ENCODE results near the gene LGR6.

The LGR6 gene

DNA sequence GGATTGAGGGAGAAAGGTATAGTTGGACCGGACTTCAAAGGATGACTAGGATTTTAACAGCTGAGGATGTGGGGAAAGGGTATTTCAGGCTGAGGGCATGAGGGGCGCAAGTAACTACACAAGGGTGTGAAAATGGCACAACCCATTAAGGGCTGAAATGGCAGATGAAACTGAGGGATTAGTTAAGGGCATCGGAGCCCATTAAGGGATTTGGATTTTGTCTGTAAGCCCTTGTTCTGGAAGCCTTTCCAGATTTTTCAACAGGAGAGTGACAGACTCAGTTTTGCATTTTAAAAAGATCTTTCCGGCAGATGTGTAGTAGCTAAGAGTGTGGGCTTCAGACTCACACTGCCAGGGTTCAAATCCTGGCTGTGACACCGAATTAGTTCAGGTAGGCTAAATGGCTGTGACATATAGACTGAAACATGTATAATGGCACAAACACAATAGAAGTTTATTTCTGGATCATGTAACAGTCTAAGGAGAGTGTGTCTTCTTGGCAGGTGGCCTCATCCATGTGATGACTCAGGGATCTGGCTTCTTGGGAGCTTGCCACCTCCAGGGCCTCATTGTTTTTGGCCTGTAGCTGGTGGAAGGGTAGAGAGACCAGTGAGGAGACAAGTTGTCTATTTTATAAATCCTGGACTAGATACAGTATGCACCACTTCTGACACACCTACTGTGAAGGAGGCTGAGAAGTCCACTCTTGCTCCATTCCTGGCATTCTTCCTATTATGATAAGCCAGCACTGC lies 98.5 kb downstream of the LGR6 start:
- peak; percentile 92 for DNase-seq (ENCODE audit: low spot score)

GRCh38 chr1:202292773-202293172 lies 99.2 kb downstream of the LGR6 start:
- no peak for DNase-seq (ENCODE audit: low spot score)

DNA sequence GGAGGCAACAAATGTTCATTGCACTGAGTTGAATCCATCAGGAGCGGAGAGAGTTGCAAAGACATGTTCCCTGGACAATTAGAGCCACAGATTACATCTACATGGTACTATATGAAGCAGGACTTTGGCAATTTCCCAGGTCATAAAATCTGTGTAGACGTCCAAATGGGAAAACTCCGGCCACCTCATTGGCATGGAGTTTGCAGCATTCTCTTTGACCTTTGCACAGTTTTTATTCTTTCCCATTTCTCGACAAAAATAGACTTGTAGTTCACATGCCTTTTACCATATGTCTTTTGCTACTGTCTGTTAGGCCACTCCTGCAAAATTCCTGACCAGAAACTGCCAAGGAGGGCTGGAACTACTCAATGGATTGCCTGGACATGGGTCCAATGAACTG lies 100.0 kb downstream of the LGR6 start:
- no peak for DNase-seq (ENCODE audit: low spot score)

DNA sequence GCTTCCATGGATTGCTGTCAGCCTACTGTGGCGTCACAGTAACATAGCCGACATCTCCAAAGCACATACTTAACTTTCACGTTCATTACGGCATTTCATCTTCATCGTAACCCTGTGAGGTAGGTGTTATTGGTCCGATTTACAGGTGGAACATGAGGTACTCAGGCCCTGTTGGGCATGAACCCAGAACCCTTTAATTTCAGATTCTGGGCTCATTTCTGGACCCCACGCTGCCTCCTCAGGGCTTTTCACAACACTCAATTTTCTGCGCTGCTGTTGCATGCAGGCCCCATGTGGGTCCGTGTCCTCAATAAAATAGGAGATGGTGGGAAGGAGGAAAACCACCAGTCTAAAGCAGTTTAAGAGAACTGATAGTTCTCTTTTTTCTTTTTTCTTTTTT lies 108.6 kb downstream of the LGR6 start:
- DNase-seq (ENCODE audit: low spot score): no peak

DNA sequence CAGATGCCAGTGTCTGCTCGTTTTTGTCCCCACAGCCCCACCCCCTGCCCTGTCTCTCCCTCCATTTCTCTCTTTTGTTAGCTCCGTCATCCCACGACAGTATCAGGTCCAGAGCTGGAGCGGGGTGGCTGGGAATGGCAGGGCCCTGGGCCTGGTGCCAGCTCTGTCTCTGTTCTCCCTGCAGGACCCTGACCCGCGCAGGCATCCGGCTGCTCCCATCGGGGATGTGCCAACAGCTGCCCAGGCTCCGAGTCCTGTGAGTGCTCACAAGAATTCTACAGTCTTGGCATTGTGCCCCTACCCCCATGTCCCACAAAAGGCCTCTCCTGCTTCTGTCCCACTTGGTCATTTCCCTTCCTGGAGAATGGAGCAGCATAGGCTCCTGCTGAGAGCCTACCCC lies 110.8 kb downstream of the LGR6 start:
- no peak for DNase-seq (ENCODE audit: low spot score)

DNA sequence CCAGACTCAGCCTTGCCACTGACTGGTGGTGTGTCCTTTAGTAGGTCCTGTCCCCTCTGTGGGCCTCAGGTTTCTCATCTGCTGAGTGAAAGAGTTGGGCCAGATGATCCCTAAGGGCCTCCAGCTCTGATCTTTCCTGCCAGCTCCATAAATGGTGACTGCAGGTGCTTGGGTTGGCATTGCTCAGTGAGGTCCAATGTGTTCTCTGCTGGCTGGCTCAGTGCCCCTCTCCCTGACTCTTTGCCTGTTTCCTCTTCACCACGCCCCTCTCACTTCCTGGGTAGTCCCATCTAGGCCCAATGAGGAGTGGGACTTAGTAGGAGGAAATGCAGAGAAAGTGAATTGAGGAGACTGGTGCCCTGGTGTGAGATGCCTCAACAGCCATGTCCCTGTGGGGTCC lies 111.6 kb downstream of the LGR6 start:
- no peak for DNase-seq (ENCODE audit: low spot score)

- DNase-seq (ENCODE audit: low spot score): no peak
Measured at GRCh38 chr1:202306535-202307345, 113.1 kb downstream of the LGR6 start.

DNA sequence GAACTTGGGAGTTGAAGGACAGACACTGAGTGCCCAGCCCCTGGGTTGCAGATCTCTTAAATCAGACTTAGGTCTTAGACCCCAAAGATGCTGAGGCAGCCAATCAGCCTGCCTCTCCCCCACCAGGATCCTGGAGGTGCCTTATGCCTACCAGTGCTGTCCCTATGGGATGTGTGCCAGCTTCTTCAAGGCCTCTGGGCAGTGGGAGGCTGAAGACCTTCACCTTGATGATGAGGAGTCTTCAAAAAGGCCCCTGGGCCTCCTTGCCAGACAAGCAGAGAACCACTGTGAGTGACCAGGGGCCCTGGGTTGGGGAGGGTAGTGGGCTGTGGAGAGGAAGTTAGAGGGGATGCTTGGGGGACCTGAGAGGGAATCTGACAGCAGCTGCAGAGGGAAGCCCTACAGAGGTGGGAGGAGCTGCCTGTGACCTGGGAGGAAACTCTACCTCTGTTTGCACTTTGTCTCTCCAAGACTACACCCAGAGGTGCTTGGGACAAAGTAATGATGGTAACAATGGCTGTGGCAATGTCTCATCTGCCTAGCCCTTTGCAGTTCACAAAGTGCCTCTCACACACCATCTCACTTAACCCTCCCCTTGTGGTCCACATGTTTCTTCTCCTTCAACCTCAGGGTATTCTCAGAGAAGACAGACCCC lies 116.6 kb downstream of the LGR6 start:
- DNase-seq (ENCODE audit: low spot score): no peak

DNA sequence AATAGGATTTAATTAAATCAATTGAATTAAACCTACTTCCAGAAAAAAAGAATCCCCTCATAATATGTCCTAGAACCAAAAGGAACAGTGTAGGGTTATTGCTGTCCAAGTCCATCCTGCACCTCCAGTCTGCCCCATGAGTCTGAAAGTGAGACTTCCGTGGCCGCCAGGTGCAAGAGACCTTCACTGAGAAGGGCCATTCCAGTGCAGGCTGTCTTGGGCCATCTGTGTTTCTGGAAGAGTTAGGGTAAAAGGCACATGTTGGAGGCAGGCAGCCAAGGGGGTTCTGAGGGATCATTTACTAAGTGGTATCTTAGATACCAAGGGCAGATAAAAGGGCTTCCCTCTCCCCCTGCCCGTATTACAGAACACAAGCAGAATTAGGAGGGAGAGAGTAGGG lies 117.1 kb downstream of the LGR6 start:
- DNase-seq (ENCODE audit: low spot score): no peak

DNA sequence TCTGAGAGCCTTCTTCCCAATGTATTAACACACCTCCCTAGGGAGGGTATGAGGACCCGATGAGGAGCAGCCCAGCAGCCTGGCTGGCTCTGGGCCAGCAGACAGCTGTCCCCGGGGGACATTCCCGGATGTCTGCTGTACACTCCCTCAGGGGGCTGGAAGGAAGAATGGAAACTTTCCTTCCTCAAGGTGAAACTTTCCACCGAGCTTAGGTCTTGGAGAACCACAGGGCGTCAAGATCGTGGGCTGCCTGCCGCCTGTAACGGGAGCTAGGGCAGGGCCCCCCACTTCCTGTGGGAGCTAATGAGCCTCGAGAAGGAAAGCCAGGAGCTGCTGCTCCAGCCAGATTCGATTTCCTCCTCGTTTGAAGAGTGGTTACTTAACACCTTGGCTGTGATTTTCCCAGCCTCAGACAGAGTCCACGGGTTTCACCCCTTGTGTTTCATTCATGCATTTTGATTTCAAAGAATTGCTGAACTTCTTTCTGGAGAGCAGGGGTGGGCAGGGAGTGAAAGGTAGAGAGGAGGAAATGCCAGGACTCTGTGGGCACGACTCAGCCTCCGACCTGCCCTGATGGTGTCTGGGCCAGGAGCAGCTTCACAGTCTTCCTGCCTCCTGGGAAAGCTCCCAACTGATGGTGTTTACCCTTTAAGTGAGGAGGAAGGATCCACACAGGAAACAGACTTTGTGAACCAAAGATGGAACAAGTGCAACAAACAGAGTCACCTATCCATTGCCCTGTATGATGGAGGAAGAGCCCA lies 118.5 kb downstream of the LGR6 start:
- no peak for DNase-seq (ENCODE audit: low spot score)

DNA sequence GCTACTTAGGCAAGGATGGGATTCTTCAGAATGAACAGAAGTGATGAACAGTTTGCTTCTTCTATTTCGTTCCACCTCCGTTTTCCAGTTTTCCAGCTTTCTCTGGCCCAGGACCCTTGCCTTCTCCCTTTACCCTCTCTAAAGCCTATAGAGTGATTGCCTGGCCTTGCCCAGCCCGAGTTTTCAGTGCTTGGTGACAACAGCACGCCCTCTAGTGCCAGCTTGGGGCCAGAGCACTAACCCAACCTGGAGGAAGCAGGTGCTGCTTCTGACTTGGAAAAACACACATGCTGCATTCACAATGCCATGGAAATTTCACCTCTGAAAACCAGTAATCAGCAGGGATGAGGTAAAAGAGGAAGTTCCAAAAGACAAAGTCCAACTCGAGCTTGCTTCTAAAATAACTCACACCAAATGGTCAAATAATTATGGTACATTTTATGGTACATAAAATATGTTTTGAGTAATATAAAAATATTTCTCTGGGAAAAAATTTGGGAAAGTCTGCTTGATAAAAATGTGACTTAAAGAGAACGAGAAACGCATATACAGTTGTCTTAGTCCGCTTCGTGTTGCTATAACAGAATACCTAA lies 122.1 kb downstream of the LGR6 start:
- peak; percentile 89 for DNase-seq (ENCODE audit: low spot score)

GRCh38 chr1:202316186-202316585 lies 122.6 kb downstream of the LGR6 start:
- DNase-seq (ENCODE audit: low spot score): no peak

- no peak for DNase-seq (ENCODE audit: low spot score)
Measured at GRCh38 chr1:202317941-202318925, 124.6 kb downstream of the LGR6 start.

GRCh38 chr1:202319381-202320080 lies 125.9 kb downstream of the LGR6 start:
- DNase-seq (ENCODE audit: low spot score): no peak

DNA sequence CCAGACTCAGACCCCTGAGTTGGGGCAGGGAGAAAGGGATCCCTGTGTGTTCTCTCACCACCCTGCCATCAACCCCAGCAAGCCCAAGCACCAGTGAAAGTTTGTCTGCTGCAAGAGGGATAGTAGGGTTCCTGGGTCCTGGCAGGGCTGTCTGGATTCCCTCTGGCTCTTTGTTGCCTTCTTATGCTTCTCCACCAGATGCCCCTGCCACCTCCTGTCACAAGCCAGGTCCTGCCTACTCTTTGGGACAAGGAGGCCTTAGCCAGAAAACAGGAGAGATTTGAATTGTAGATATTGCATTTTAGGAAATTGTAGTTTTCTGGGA lies 126.4 kb downstream of the LGR6 start:
- no peak for DNase-seq (ENCODE audit: low spot score)

DNA sequence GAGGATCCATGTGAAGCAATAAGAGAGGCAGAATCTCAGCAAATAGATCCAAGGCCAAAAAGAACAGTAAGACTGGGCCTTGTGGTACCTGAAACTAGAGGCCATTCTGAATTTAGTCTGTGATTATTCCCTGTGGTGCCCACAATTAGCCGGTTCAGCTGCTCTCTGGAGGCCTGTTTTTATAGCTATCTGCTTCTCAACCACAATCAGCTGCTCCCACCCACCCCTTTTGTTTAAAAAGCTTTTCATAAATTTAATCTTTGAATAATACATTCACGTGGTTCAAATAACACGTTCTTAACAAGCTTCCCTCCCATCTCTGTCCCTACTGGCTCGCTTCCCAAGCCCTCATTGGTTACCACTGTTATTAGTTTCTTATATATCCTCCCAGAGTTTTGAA lies 130.1 kb downstream of the LGR6 start:
- no peak for DNase-seq (ENCODE audit: low spot score)

- DNase-seq (ENCODE audit: low spot score): no peak
Measured at GRCh38 chr1:202324646-202325045, 131.0 kb downstream of the LGR6 start.

- DNase-seq (ENCODE audit: low spot score): no peak
Measured at GRCh38 chr1:202329891-202330290, 136.3 kb downstream of the LGR6 start.

GRCh38 chr1:202333861-202334260 lies 140.3 kb downstream of the LGR6 start:
- DNase-seq (ENCODE audit: low spot score): no peak
